Posterior cingulate gyrus (tissue), 11 donors: ENCODE data around the gene CCL2.
"Not testable (repeated sequence)": the region's sequence is repeated elsewhere in the genome, so short reads cannot be mapped to it uniquely, and the experiment has no call there.

ENCODE experiments used
- DNase-seq, 10 donors: peaks; one replicate each; pipeline versions ENCODE4 v3.0.0 to v3.0.0-alpha.2; 2020 to 2021; ENCODE audit warnings: mixed read lengths in 3 of 10
- intact Hi-C: fragments of 100-400 bp; cut with DNase I; formaldehyde crosslinking; loops from one replicate; pipeline ENCODE4 v1.15.1; 2023

The CCL2 gene

GRCh38 chr17:34254651-34255380, at the start of gene CCL2:
TSS of gene CCL2 (plus strand) at chr17:34255285. CDS start at chr17:34255350, 65 bp downstream.
- intact Hi-C loops, result loop anchor here (10.0 kb wide), 1 partner anchor 60 kb away; no protein-coding TSS in a partner anchor

GRCh38 chr17:34205401-34205800, 49.7 kb upstream of the CCL2 start:
- DNase-seq, result no peak
- intact Hi-C loops, result no loop called here

More at GRCh38 chr17:34254651-34255380, at the start of gene CCL2:
- DNase-seq, result peak in 5 of 10 donors; percentile 36 to 87 (median 50)

GRCh38 chr17:34206569-34206968, 48.5 kb upstream of the CCL2 start:
- no peak for DNase-seq
- intact Hi-C loops, result no loop called here

GRCh38 chr17:34207572-34207971, 47.5 kb upstream of the CCL2 start:
- DNase-seq, result no peak
- intact Hi-C loops, result no loop called here

- no peak for DNase-seq
- intact Hi-C loops, result no loop called here
Measured at GRCh38 chr17:34218748-34219147, 36.3 kb upstream of the CCL2 start.

- DNase-seq, result no peak
- intact Hi-C loops, result no loop called here
Measured at GRCh38 chr17:34219405-34219804, 35.7 kb upstream of the CCL2 start.

GRCh38 chr17:34220045-34220751, 34.9 kb upstream of the CCL2 start:
- DNase-seq, result no peak
- intact Hi-C loops, result no loop called here

- intact Hi-C loops, result no loop called here
- DNase-seq, result no peak
Measured at GRCh38 chr17:34220752-34221395, 34.2 kb upstream of the CCL2 start.

- DNase-seq, result no peak
- intact Hi-C loops, result no loop called here
Measured at GRCh38 chr17:34221411-34221810, 33.7 kb upstream of the CCL2 start.

- intact Hi-C loops, result no loop called here
- DNase-seq, result no peak
Measured at GRCh38 chr17:34222722-34223497, 32.2 kb upstream of the CCL2 start.

GRCh38 chr17:34225046-34225445, 30.0 kb upstream of the CCL2 start:
- intact Hi-C loops, result no loop called here
- no peak for DNase-seq

- intact Hi-C loops, result no loop called here
Measured at GRCh38 chr17:34226011-34226743, 28.9 kb upstream of the CCL2 start.

GRCh38 chr17:34226744-34227034, 28.4 kb upstream of the CCL2 start:
- intact Hi-C loops, result no loop called here
- no peak for DNase-seq

More at GRCh38 chr17:34226011-34226743, 28.9 kb upstream of the CCL2 start:
- no peak for DNase-seq

- intact Hi-C loops, DNase-seq: not testable (repeated sequence)
Measured at GRCh38 chr17:34227293-34227692, 27.8 kb upstream of the CCL2 start.

GRCh38 chr17:34227707-34228106, 27.4 kb upstream of the CCL2 start:
- no peak for DNase-seq
- intact Hi-C loops, result no loop called here

GRCh38 chr17:34228781-34229180, 26.3 kb upstream of the CCL2 start:
- DNase-seq, result no peak
- intact Hi-C loops, result no loop called here

- intact Hi-C loops, result no loop called here
- DNase-seq, result no peak
Measured at GRCh38 chr17:34230342-34230741, 24.7 kb upstream of the CCL2 start.

GRCh38 chr17:34234616-34235015, 20.5 kb upstream of the CCL2 start:
- no peak for DNase-seq
- intact Hi-C loops, result no loop called here

GRCh38 chr17:34235389-34236028, 19.6 kb upstream of the CCL2 start:
- no peak for DNase-seq
- intact Hi-C loops, result no loop called here
